ENCODE measurements around the gene FIG4.
"Not testable (repeated sequence)": the region's sequence is repeated elsewhere in the genome, so short reads cannot be mapped to it uniquely, and the experiment has no call there.

The FIG4 gene

DNA sequence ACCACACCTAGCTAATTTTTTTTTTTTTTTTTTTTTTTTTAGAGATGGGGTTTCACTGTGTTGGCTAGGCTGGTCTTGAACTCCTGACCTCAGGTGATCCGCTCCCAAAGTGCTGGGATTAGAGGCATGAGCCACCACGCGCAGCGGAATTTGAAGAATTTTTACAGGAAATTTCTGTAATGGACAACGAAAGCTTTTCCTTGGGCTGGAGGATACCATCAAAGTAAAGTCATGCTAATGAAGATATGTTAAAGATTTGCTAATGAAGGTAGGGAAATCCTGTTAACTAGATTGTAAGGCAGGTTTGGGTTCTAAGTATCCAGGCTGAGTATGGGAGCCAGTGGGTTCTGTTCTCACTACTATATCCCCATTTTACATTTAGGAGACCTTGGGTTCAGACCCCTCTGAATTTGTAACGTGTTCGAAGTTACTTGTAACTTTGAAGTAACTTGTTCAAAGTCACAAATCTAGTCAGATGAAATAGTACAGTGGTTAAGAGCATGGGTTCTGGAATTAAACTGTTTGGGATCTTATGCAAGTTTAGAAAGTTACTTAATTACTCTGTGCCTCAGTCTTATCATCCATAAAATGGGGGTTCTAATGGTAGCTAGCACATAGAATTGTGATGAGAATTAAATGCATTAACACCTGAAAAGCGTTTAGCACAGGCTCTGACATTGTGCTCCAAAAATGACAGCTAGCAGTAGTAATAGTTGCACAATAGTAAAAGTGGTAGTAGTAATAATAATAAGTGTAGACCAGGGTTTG, 163.6 kb downstream of the FIG4 start:
- no peak for DNase-seq (ENCODE audit: low read depth)

DNA sequence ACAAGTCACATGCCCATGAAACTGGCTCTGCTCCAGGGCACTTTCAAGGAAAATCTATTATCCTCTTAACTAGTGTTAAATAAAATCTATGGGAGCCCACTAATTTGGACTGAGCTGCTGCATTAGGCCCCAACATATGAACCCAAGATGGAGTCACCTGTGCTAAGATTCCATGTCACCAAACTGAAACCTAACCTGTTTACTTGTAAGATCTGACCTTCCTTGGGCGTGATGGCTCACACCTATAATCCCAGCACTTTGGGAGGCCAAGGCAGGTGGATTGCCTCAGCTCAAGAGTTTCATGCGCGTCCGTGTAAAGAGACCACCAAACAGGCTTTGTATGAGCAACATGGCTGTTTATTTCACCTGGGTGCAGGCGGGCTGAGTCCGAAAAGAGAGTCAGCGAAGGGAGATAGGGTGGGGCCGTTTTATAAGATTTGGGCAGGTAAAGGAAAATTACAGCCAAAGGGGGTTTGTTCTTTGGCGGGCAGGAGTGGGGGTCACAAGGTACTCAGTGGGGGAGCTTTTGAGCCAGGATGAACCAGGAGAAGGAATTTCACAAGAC, 164.5 kb downstream of the FIG4 start:
- not testable (repeated sequence) for DNase-seq (ENCODE audit: low read depth)

DNA sequence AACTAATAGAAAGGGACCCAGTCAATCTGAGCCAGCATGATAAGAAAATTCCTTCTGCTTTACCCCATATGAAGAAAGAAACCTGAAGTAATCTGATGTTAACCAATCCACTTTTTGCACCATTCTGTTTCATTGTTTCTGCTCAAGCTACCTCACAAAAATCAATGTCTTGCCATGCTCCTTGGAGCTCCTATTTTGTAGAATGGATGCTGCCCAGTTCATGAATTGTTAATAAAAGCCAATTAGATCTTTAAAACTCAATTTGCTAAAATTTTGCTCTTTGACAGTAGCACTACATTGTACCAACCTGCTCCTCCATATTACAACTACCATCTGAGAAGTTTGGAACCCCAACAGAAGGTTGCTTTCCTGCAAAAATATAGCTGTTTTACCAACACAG, 170.8 kb downstream of the FIG4 start:
- no peak for DNase-seq (ENCODE audit: low read depth)

DNA sequence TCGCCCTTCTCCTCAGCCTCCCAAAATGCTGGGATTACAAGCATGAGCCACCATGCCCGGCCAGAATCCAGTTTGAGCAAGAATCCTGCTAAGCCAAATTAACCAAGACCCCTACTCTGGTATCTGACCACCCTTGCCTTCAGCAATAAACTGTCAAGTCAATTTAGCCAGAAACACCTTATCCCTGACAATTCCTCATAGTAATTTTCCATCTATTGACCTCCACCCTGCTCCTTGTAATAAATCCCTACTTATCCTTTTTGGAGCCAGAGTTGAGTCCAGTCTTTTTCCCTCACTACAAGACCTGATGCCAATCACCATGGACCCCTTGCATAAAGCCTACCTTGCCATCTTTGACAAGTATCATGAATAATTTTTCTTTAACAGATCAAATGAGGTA, 173.0 kb downstream of the FIG4 start:
- DNase-seq (ENCODE audit: low read depth), result no peak

DNA sequence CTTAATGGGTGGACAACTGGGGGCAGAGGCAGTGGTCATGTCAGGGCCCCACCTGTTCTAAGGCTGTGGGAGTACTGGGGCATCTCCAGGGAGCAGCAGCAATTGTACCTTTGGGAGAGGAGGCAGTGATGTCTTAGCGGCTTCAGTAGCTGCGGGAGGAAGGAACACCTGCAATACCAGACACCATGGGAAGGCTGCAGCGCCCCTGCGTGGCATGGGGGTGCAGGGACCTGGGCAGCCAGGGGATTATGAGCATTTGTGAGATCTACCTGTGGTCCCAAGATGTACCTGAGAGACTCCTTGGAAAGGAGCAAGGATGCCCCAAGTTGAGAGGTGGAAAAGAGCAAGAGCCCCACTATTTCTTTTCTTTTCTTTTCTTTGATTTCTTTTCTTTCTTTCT, 174.9 kb downstream of the FIG4 start:
- DNase-seq (ENCODE audit: low read depth), result no peak

DNA sequence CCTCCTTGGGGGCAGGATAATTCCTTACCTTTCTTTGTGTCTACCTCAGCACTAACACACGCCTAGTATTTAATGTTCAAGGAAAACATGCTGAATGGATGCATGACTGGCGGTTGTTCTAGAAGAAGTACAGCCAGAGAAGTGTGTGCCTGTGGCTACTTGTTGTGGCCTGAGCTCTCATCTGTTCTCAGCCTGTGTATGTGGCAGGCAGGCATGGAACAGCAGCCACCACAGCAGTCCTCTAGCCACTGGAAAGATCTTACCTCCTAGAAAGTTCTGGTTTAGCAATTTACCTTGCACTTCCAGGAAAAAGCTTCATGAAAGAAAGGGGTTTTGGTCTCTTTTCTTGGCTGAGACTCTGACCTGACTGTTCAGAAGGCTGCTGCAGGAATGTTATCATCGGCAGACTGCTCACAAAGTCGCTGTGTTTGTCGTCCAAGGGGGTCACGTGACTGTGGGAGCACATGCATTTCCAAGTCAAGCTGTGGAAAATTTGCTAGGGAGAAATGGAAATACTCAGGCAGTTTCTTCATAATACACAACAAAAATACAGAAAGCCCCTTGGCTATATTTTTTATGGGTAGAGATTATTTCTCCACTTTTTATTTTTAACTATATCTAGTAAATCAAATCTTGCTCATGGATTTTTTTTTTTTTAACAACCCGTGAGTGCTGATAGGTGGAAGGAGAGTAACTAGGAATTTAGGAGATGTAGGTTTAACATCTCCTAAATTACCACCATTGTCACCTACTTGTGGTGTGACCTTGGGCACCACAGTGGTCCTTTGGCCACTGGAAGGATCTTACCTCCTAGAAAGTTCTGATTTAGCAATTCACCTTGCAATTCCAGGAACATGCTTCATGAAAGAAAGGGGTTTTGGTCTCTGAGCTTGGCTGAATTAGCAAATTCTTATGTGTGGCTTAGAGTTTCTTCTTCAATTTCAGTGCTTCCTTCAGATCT, 176.2 kb downstream of the FIG4 start:
- no peak for DNase-seq (ENCODE audit: low read depth)

DNA sequence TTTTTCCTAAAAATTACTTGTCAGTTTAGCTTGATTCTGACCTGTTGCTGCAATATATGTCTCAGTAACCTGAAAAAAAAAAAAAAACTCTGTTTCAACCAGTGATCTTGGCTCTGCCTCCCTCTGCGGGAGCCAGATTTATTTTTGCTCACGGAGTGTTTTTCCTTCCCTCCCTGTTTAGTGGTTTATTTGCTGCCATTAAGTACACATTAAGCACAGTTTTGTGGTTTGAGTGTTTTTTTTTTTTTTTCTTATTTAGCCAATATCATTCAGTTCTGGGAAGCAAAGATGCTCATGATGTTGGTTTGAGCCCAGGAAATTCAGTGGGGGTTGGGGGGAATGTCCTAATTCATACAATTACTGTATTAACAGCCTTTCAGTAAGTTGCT, 176.9 kb downstream of the FIG4 start:
- DNase-seq (ENCODE audit: low read depth), result no peak

DNA sequence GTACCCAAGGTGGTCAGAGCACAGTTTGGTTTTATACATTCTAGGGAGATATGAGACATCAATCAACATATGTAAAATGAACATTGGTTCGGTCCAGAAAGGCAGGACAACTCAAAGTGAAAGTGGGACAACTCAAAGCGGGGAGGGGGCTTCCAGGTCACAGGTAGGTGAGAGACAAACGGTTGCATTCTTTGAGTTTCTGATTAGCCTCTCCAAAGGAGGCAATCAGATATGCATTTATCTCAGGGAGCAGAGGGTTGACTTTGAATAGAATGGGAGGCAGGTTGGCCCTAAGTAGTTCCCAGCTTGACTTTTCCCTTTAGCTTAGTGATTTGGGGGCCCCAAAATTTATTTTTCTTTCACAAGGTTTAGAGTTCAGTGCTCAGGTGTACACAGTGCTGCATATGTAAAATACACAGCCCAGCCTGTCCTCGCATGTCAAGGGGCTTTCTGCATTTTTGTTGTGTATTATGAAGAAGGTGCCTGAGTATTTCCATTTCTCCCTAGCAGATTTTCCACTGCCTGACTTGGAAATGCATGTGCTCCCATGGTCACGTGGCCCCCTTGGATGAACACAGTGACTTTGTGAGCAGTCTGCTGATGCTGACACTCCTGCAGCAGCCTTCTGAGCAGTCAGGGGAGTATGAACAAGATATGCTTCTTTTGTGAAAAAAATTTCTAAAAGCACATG, 178.4 kb downstream of the FIG4 start:
- DNase-seq (ENCODE audit: low read depth), result not testable (repeated sequence)

DNA sequence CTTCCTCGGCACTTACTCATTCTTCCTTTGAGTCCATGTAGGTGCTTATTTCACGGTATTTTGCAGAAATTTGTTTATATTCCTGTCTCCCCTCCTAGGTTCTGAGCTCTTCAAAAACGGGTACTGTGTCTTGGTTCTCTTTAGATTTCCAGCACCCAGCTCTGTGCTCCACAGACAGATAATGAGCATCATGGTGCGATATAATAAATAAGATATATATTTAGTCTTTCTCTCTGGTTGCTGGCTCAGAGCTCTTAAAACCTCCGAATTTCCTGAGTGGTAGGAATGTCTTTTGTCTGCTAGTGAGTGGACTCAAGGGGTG, 179.0 kb downstream of the FIG4 start:
- no peak for DNase-seq (ENCODE audit: low read depth)

DNA sequence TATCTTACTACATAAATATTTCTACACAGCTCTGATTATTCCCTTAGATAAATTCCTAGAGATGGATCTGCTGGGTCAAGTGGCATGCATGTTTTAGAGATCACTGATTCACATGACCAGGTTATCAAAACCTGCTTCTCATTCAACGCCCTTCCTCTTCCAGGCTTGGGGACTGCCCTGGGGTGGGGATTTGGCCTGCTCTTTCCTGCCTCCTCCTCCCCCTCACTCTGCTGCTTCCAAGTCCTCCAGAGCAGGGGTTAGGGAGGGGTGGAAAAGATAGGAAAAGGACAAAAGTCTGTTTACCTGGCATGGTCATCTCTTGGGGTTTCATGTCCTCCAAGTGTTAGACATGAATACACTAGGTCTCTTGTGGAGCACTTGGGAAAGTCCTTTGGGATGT, 181.5 kb downstream of the FIG4 start:
- DNase-seq (ENCODE audit: low read depth), result no peak

DNA sequence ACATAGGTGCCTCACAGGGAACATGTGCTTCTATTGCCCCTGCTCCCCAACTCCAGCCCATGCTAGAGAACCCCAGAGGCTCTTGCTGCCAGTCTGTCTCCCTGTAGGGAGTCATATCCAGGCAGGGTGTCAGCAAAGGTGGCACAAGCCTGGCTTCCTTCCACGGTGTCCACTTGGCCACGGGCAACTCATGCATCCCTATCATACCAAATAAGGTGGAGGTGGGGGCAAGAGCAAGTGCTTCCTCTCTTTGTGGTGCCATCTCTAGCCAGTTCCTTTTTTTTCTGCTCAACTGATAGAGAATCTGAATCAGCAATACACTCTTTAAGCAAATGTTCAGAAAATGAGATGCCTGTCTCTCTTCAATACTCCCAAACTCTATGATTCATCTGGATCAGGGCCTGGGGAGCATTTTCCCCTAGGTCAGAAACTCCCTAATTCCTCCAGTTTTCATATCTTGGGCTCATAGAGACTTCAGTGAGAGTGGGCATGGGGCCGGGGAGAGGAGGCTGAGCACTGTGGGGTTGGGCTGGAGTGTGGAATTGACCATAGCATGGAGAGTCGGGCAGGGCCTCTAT, 182.0 kb downstream of the FIG4 start:
- DNase-seq (ENCODE audit: low read depth), result no peak

DNA sequence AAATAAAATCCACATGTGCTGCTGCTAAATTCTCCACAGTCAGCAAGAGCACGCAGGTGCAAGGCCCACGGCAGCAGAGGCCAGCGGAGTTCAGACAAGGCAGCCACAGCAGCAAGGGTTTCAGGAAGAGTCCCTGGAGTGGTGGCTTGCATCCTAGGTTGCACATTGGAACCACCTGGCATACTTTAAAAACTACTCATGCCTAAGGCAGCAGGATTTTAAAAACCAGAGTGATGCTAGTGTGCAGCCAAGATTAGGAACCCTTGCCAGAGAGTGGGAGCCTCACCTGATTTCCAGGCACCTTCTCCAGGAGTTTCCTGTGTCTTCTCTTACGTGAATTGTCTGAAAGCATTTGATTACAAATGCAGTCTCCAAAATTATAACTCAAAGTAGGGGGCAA, 183.0 kb downstream of the FIG4 start:
- DNase-seq (ENCODE audit: low read depth), result no peak

DNA sequence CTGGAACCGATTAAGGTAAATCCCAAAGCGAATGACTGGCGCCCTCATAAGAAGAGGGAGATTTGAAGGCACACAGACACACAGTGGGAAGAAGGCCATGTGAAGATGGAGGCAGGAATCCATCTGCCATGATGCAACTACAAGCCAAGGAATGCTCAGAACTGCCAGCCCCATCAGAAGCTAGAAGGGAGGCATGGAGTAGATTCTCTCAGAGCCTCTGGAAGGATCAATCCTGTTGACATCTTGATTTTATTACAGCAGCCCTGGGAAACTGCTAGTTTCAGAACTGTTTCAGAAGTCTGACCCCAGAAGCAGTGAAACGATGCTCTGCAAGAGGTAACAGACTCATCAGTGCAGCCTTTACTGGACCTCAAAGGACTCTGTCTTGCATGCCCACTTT, 183.5 kb downstream of the FIG4 start:
- DNase-seq (ENCODE audit: low read depth), result no peak

Measured in stimulated activated CD8-positive, alpha-beta memory T cell treated with anti-CD3 and anti-CD28 coated beads, Interleukin-4, amount 100 ng/mL, for 24 hours (primary cell).